Activated CD4-positive, alpha-beta memory T cell treated with anti-CD3 and anti-CD28 coated beads for 36 hours (primary cell): Measurements from ENCODE around the gene CAMTA1. TPM values are rescaled to one million over a fixed set of nuclear protein-coding genes. Genes with fewer than 3 reads are reported as not detected.

ENCODE experiments used
- CTCF ChIA-PET: fragments of 350-600 bp; sonication (Branson Sonifier 250); formaldehyde crosslinking; loops from one replicate; lab custom pipeline; 2021; ENCODE audit warnings: antibody characterized with exemption, inconsistent platforms; lab: Charles Lee
- POLR2A ChIA-PET: fragments of 350-600 bp; sonication (Branson Sonifier 250); formaldehyde crosslinking; loops from one replicate; lab custom pipeline; 2021; ENCODE audit warnings: antibody characterized with exemption; lab: Charles Lee
- DNase-seq: peaks from one replicate; pipeline ENCODE4 v3.0.0-alpha.2; 2020
- H3K27ac Mint-ChIP-seq: one replicate; pipeline ENCODE4 v1.8.0; 2021; ENCODE audit warnings: mixed read lengths
- H3K27me3 Mint-ChIP-seq: one replicate; pipeline ENCODE4 v1.8.0; 2021; ENCODE audit warnings: mixed read lengths
- H3K36me3 Mint-ChIP-seq: one replicate; pipeline ENCODE4 v1.8.0; 2021; ENCODE audit warnings: mixed read lengths
- H3K4me1 Mint-ChIP-seq: one replicate; pipeline ENCODE4 v1.8.0; 2021; ENCODE audit warnings: low read depth, mixed read lengths
- H3K4me3 Mint-ChIP-seq: one replicate; pipeline ENCODE4 v1.8.0; 2021; ENCODE audit warnings: mild to moderate bottlenecking, mixed read lengths
- H3K9me3 Mint-ChIP-seq: one replicate; pipeline ENCODE4 v1.8.0; 2021; ENCODE audit warnings: mixed read lengths
- intact Hi-C: fragments of 100-400 bp; cut with micrococcal nuclease; formaldehyde crosslinking; loops from one replicate; pipeline ENCODE4 v1.15.1; 2023
- total RNA-seq, 2 experiments: library from RNA; stranded (reverse); gene quantifications; one replicate each; pipeline ENCODE4 v1.2.3, GENCODE V29; 2021

The CAMTA1 gene
- total RNA-seq, 2 experiments from 2014 or later = 64.7 to 68.9 TPM

- no peak overlapping the region for H3K4me3 Mint-ChIP-seq
- H3K36me3 Mint-ChIP-seq = no peaks in the 10 kb centered on the region
- intact Hi-C loops = no loop called here
- peaks cover 2% of the 10 kb centered on the region for H3K27me3 Mint-ChIP-seq
- ChIA-PET CTCF (interaction anchor here (0.6 to 1.5 kb wide), 3 partner anchors 9 to 37 kb away, joined by 3 to 8 read pairs (median 5); no protein-coding TSS in a partner anchor), POLR2A (no interaction called here)
- H3K4me1 Mint-ChIP-seq = no peaks in the 10 kb centered on the region
- DNase-seq = no peak
- H3K9me3 Mint-ChIP-seq = peaks cover 8% of the 10 kb centered on the region
- H3K27ac Mint-ChIP-seq = no peak overlapping the region
Observed at GRCh38 chr1:7079637-7080036, 294.4 kb downstream of the CAMTA1 start.

- no peaks in the 10 kb centered on the region for H3K36me3 Mint-ChIP-seq
- no peaks in the 10 kb centered on the region for H3K4me1 Mint-ChIP-seq
- no peak overlapping the region for H3K27ac Mint-ChIP-seq
- ChIA-PET POLR2A (no interaction called here), CTCF (no interaction called here)
- no peak for DNase-seq
- peaks cover 8% of the 10 kb centered on the region for H3K9me3 Mint-ChIP-seq
- H3K4me3 Mint-ChIP-seq = no peak overlapping the region
- H3K27me3 Mint-ChIP-seq = no peaks in the 10 kb centered on the region
- intact Hi-C loops = no loop called here
Observed at GRCh38 chr1:7084232-7084894, 299.1 kb downstream of the CAMTA1 start.

GRCh38 chr1:7085521-7085920 lies 300.3 kb downstream of the CAMTA1 start:
- H3K36me3 Mint-ChIP-seq = no peaks in the 10 kb centered on the region
- no peak for DNase-seq
- ChIA-PET POLR2A (no interaction called here), CTCF (no interaction called here)
- no peaks in the 10 kb centered on the region for H3K4me1 Mint-ChIP-seq
- H3K9me3 Mint-ChIP-seq = peaks cover 2% of the 10 kb centered on the region
- intact Hi-C loops = no loop called here
- H3K27ac Mint-ChIP-seq = no peak overlapping the region
- no peaks in the 10 kb centered on the region for H3K27me3 Mint-ChIP-seq
- H3K4me3 Mint-ChIP-seq = no peak overlapping the region

- Mint-ChIP-seq H3K4me1 (no peaks in the 10 kb centered on the region), H3K4me3 (no peak overlapping the region), H3K27me3 (no peaks in the 10 kb centered on the region), H3K36me3 (no peaks in the 10 kb centered on the region), H3K27ac (no peak overlapping the region), H3K9me3 (peaks cover 2% of the 10 kb centered on the region)
- no peak for DNase-seq
- CTCF ChIA-PET = no interaction called here
- intact Hi-C loops = no loop called here
- POLR2A ChIA-PET = no interaction called here
Observed at GRCh38 chr1:7086106-7086505, 300.9 kb downstream of the CAMTA1 start.

- Mint-ChIP-seq H3K4me3 (no peak overlapping the region), H3K9me3 (no peaks in the 10 kb centered on the region), H3K27me3 (no peaks in the 10 kb centered on the region), H3K36me3 (no peaks in the 10 kb centered on the region), H3K4me1 (no peaks in the 10 kb centered on the region), H3K27ac (no peak overlapping the region)
- ChIA-PET POLR2A (no interaction called here), CTCF (no interaction called here)
- intact Hi-C loops = no loop called here
- DNase-seq = no peak
Observed at GRCh38 chr1:7087888-7088287, 302.6 kb downstream of the CAMTA1 start.

- H3K4me1 Mint-ChIP-seq = no peaks in the 10 kb centered on the region
- H3K36me3 Mint-ChIP-seq = no peaks in the 10 kb centered on the region
- no peak overlapping the region for H3K4me3 Mint-ChIP-seq
- no peak for DNase-seq
- CTCF ChIA-PET = interaction anchor here (1.2 kb wide), 1 partner anchor 19 kb away, joined by 3 read pairs; no protein-coding TSS in a partner anchor
- no peaks in the 10 kb centered on the region for H3K9me3 Mint-ChIP-seq
- H3K27me3 Mint-ChIP-seq = no peaks in the 10 kb centered on the region
- POLR2A ChIA-PET = no interaction called here
- no peak overlapping the region for H3K27ac Mint-ChIP-seq
- intact Hi-C loops = no loop called here
Observed at GRCh38 chr1:7089497-7089896, 304.2 kb downstream of the CAMTA1 start.

GRCh38 chr1:7093297-7093696 lies 308.0 kb downstream of the CAMTA1 start:
- Mint-ChIP-seq H3K4me3 (no peak overlapping the region), H3K4me1 (no peaks in the 10 kb centered on the region), H3K36me3 (no peaks in the 10 kb centered on the region), H3K27me3 (peaks cover 11% of the 10 kb centered on the region), H3K27ac (no peak overlapping the region), H3K9me3 (no peaks in the 10 kb centered on the region)
- ChIA-PET POLR2A (no interaction called here), CTCF (no interaction called here)
- DNase-seq = no peak
- intact Hi-C loops = no loop called here

GRCh38 chr1:7094086-7094485 lies 308.8 kb downstream of the CAMTA1 start:
- Mint-ChIP-seq H3K4me3 (no peak overlapping the region), H3K27ac (no peak overlapping the region), H3K27me3 (peaks cover 11% of the 10 kb centered on the region), H3K9me3 (no peaks in the 10 kb centered on the region), H3K4me1 (no peaks in the 10 kb centered on the region), H3K36me3 (no peaks in the 10 kb centered on the region)
- POLR2A ChIA-PET = no interaction called here
- DNase-seq = no peak
- intact Hi-C loops = no loop called here
- CTCF ChIA-PET = no interaction called here

GRCh38 chr1:7094509-7094908 lies 309.3 kb downstream of the CAMTA1 start:
- Mint-ChIP-seq H3K27ac (no peak overlapping the region), H3K4me3 (no peak overlapping the region), H3K4me1 (no peaks in the 10 kb centered on the region), H3K27me3 (peaks cover 11% of the 10 kb centered on the region), H3K9me3 (no peaks in the 10 kb centered on the region), H3K36me3 (no peaks in the 10 kb centered on the region)
- ChIA-PET CTCF (no interaction called here), POLR2A (no interaction called here)
- intact Hi-C loops = no loop called here
- no peak for DNase-seq

- Mint-ChIP-seq H3K36me3 (no peaks in the 10 kb centered on the region), H3K4me3 (no peak overlapping the region), H3K9me3 (no peaks in the 10 kb centered on the region), H3K27me3 (peaks cover 11% of the 10 kb centered on the region), H3K27ac (no peak overlapping the region), H3K4me1 (no peaks in the 10 kb centered on the region)
- intact Hi-C loops = no loop called here
- ChIA-PET POLR2A (no interaction called here), CTCF (no interaction called here)
- DNase-seq = no peak
Observed at GRCh38 chr1:7095343-7095964, 310.2 kb downstream of the CAMTA1 start.

- Mint-ChIP-seq H3K36me3 (no peaks in the 10 kb centered on the region), H3K4me3 (no peak overlapping the region), H3K27me3 (peaks cover 11% of the 10 kb centered on the region), H3K27ac (no peak overlapping the region), H3K9me3 (no peaks in the 10 kb centered on the region), H3K4me1 (no peaks in the 10 kb centered on the region)
- ChIA-PET POLR2A (no interaction called here), CTCF (no interaction called here)
- intact Hi-C loops = no loop called here
- no peak for DNase-seq
Observed at GRCh38 chr1:7097938-7098592, 312.8 kb downstream of the CAMTA1 start.

GRCh38 chr1:7098641-7099040 lies 313.4 kb downstream of the CAMTA1 start:
- DNase-seq = no peak
- H3K27ac Mint-ChIP-seq = no peak overlapping the region
- POLR2A ChIA-PET = no interaction called here
- no peaks in the 10 kb centered on the region for H3K9me3 Mint-ChIP-seq
- CTCF ChIA-PET = no interaction called here
- intact Hi-C loops = no loop called here
- H3K36me3 Mint-ChIP-seq = no peaks in the 10 kb centered on the region
- H3K27me3 Mint-ChIP-seq = peaks cover 11% of the 10 kb centered on the region
- H3K4me1 Mint-ChIP-seq = no peaks in the 10 kb centered on the region
- H3K4me3 Mint-ChIP-seq = no peak overlapping the region
